GM23338 (cell line): ENCODE results near the gene NARS2. TPM values are rescaled to one million over a fixed set of nuclear protein-coding genes. Genes with fewer than 3 reads are reported as not detected.

Source experiments
- ATAC-seq: fragments of 200-7000 bp; cut with Tn5 transposase; 3 replicates; pipeline ENCODE4 v1.9.1; 2020
- DNase-seq: peaks from one replicate; pipeline ENCODE4 v3.0.0-alpha.2; 2015; ENCODE audit warnings: low spot score
- H2AFZ ChIP-seq: fragments of 200-600 bp; sonication (generic); 2 replicates; pipeline ENCODE4 v1.8.0; 2016; ENCODE audit warnings: antibody characterized with exemption, mild to moderate bottlenecking, moderate library complexity
- H3F3A ChIP-seq: fragments of 200-600 bp; sonication (generic); replicated peaks from 2 replicates; pipeline ENCODE4 v1.8.0; 2017; ENCODE audit warnings: antibody characterized with exemption, mixed run types, low read depth
- H3K27ac ChIP-seq: fragments of 200-600 bp; sonication (generic); 2 replicates; pipeline ENCODE4 v1.6.1; 2016; ENCODE audit warnings: low read depth
- H3K27me3 ChIP-seq: fragments of 200-600 bp; sonication (generic); 2 replicates; pipeline ENCODE4 v1.8.0; 2016; ENCODE audit warnings: mild to moderate bottlenecking, mixed run types, moderate library complexity; ENCODE audit not compliant: insufficient read depth
- H3K36me3 ChIP-seq: fragments of 200-600 bp; sonication (generic); 2 replicates; pipeline ENCODE4 v1.8.0; 2016; ENCODE audit warnings: mild to moderate bottlenecking; ENCODE audit not compliant: insufficient read depth
- H3K4me1 ChIP-seq: fragments of 200-600 bp; sonication (generic); 2 replicates; pipeline ENCODE4 v1.8.0; 2016; ENCODE audit warnings: mild to moderate bottlenecking, moderate library complexity; ENCODE audit not compliant: insufficient read depth
- H3K4me2 ChIP-seq: fragments of 200-600 bp; sonication (generic); 2 replicates; pipeline ENCODE4 v1.7.1; 2017; ENCODE audit warnings: mixed run types
- H3K4me3 ChIP-seq: fragments of 200-600 bp; sonication (generic); 2 replicates; pipeline ENCODE4 v1.6.1; 2016; ENCODE audit warnings: mixed run types
- H3K79me2 ChIP-seq: fragments of 200-600 bp; sonication (generic); replicated peaks from 2 replicates; pipeline ENCODE4 v1.8.0; 2017; ENCODE audit warnings: mild to moderate bottlenecking; ENCODE audit not compliant: insufficient read depth
- H3K9me2 ChIP-seq: fragments of 200-600 bp; sonication (generic); 2 replicates; pipeline ENCODE4 v1.8.0; 2017; ENCODE audit not compliant: insufficient read depth
- H4K20me1 ChIP-seq: fragments of 200-600 bp; sonication (generic); replicated peaks from 2 replicates; pipeline ENCODE4 v1.8.0; 2017; ENCODE audit warnings: mild to moderate bottlenecking; ENCODE audit not compliant: insufficient read depth
- H3K27ac Mint-ChIP-seq: 2 replicates; pipeline ENCODE4 v1.8.0; 2020; ENCODE audit warnings: inconsistent platforms, mild to moderate bottlenecking, moderate library complexity, mixed read lengths
- H3K27me3 Mint-ChIP-seq: 3 replicates; pipeline ENCODE4 v1.8.0; 2022; ENCODE audit warnings: low read depth, mild to moderate bottlenecking, moderate library complexity, mixed read lengths, inconsistent platforms; ENCODE audit not compliant: insufficient read depth, poor library complexity
- H3K36me3 Mint-ChIP-seq: 3 replicates; pipeline ENCODE4 v1.8.0; 2021; ENCODE audit warnings: low read depth, mild to moderate bottlenecking, inconsistent platforms, moderate library complexity, mixed read lengths
- H3K4me1 Mint-ChIP-seq: 3 replicates; pipeline ENCODE4 v1.8.0; 2020; ENCODE audit warnings: mild to moderate bottlenecking, inconsistent platforms, mixed read lengths
- H3K4me3 Mint-ChIP-seq: 3 replicates; pipeline ENCODE4 v1.8.0; 2021; ENCODE audit warnings: moderate library complexity, mild to moderate bottlenecking, inconsistent platforms, mixed read lengths
- H3K9me3 Mint-ChIP-seq: 3 replicates; pipeline ENCODE4 v1.8.0; 2020; ENCODE audit warnings: moderate library complexity, mild to moderate bottlenecking, inconsistent platforms, mixed read lengths
- CREB1 ChIP-seq: fragments of 250-450 bp; sonication (Bioruptor Pico); IDR thresholded peaks from 2 replicates; pipeline ENCODE4 v1.5.0; 2020; ENCODE audit warnings: low read depth, mild to moderate bottlenecking, moderate library complexity
- CTCF ChIP-seq, 2 experiments: fragments of 200-600 bp in 1 of 2; sonication (generic) in 1 of 2; conservative IDR thresholded peaks; 2 replicates each; pipeline versions ENCODE4 v1.5.1 to v1.6.1; 2016 to 2017; ENCODE audit warnings: antibody characterized with exemption in 2 of 2, low read depth in 2 of 2, mild to moderate bottlenecking in 2 of 2, moderate library complexity in 1 of 2
- EZH2 ChIP-seq: fragments of 200-600 bp; sonication (generic); IDR thresholded peaks from one replicate; pipeline ENCODE4 v1.8.0; 2017; ENCODE audit warnings: antibody characterized with exemption, mild to moderate bottlenecking, low read depth; ENCODE audit not compliant: unreplicated experiment
- EZH2phosphoT487 ChIP-seq: fragments of 200-600 bp; sonication (generic); IDR thresholded peaks from one replicate; pipeline ENCODE4 v1.8.1; 2018; ENCODE audit warnings: antibody characterized with exemption; ENCODE audit not compliant: unreplicated experiment
- JUNB ChIP-seq: IDR thresholded peaks from one replicate; pipeline ENCODE4 v1.6.1; 2016; ENCODE audit warnings: antibody characterized with exemption; ENCODE audit not compliant: unreplicated experiment
- NANOG ChIP-seq: IDR thresholded peaks from 2 replicates; pipeline ENCODE4 v1.6.1; 2016; ENCODE audit warnings: antibody characterized with exemption, borderline replicate concordance
- STAT1 ChIP-seq: IDR thresholded peaks from one replicate; pipeline ENCODE4 v1.6.1; 2016; ENCODE audit warnings: antibody characterized with exemption; ENCODE audit not compliant: unreplicated experiment
- ZNF114 ChIP-seq: fragments of 250-450 bp; sonication (Bioruptor Pico); IDR thresholded peaks from 2 replicates; pipeline ENCODE4 v1.5.0; 2020; ENCODE audit warnings: mild to moderate bottlenecking, moderate library complexity
- ZNF331 ChIP-seq: fragments of 250-450 bp; sonication (Bioruptor Pico); IDR thresholded peaks from 2 replicates; pipeline ENCODE4 v1.5.0; 2020; ENCODE audit warnings: low read depth, mild to moderate bottlenecking, moderate library complexity
- ZNF462 ChIP-seq: fragments of 250-450 bp; sonication (Bioruptor Pico); IDR thresholded peaks from 2 replicates; pipeline ENCODE4 v1.5.0; 2020; ENCODE audit warnings: mild to moderate bottlenecking, moderate library complexity
- polyA plus RNA-seq: library from polyadenylated mRNA; unstranded; fragments of >200 nt; fragmentation: Nextera tagmentation; extraction: Ambion mirVana; gene quantifications from 2 replicates; pipeline ENCODE4 v1.2.1, GENCODE V29; 2016
- total RNA-seq: library from RNA; depleted of rRNA; stranded (reverse); fragments of >200 nt; shearing (Covaris generic); gene quantifications from 2 replicates; pipeline ENCODE4 v1.2.3, GENCODE V29; 2014
- TF ChIP-seq, protein P1 (sequence below): IDR thresholded peaks from one replicate; pipeline ENCODE4 v1.6.1; 2018; ENCODE audit warnings: antibody characterized with exemption; ENCODE audit not compliant: unreplicated experiment

The NARS2 gene
- total and polyA plus RNA-seq, 2 experiments from 2014 or later, result 45.7 to 62.0 TPM

GRCh38 chr11:78449866-78450265 is 124.8 kb downstream of the NARS2 start:
- H3K4me3 Mint-ChIP-seq, result no peak overlapping the region
- TF ChIP-seq ZNF114 (CRISPR knock-in tag), result no peak
- no peak for TF ChIP-seq EZH2phosphoT487
- TF ChIP-seq, protein P1, sequence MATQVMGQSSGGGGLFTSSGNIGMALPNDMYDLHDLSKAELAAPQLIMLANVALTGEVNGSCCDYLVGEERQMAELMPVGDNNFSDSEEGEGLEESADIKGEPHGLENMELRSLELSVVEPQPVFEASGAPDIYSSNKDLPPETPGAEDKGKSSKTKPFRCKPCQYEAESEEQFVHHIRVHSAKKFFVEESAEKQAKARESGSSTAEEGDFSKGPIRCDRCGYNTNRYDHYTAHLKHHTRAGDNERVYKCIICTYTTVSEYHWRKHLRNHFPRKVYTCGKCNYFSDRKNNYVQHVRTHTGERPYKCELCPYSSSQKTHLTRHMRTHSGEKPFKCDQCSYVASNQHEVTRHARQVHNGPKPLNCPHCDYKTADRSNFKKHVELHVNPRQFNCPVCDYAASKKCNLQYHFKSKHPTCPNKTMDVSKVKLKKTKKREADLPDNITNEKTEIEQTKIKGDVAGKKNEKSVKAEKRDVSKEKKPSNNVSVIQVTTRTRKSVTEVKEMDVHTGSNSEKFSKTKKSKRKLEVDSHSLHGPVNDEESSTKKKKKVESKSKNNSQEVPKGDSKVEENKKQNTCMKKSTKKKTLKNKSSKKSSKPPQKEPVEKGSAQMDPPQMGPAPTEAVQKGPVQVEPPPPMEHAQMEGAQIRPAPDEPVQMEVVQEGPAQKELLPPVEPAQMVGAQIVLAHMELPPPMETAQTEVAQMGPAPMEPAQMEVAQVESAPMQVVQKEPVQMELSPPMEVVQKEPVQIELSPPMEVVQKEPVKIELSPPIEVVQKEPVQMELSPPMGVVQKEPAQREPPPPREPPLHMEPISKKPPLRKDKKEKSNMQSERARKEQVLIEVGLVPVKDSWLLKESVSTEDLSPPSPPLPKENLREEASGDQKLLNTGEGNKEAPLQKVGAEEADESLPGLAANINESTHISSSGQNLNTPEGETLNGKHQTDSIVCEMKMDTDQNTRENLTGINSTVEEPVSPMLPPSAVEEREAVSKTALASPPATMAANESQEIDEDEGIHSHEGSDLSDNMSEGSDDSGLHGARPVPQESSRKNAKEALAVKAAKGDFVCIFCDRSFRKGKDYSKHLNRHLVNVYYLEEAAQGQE, result no peak
- TF ChIP-seq JUNB, result no peak
- no peak for TF ChIP-seq ZNF331 (CRISPR knock-in tag)
- no peak for TF ChIP-seq CTCF (conservative IDR thresholded peaks at IDR 0.05; ENCODE audit: low read depth in 2 of 2)
- TF ChIP-seq ZNF462, result no peak
- TF ChIP-seq EZH2, result no peak
- no peak for TF ChIP-seq NANOG
- TF ChIP-seq STAT1, result no peak
- no peak for TF ChIP-seq CREB1
- Histone ChIP-seq H3K4me3 (no peak overlapping the region), H3K9me2 (no peaks in the 10 kb centered on the region), H3K4me2 (no peak overlapping the region), H4K20me1 (0 out of 2 replicates have a peak, but pooled peaks cover 6% of the 10 kb centered on the region), H3K27me3 (no peaks in the 10 kb centered on the region), H2AFZ (no peak overlapping the region), H3K79me2 (no peaks in the 10 kb centered on the region), H3K4me1 (no peaks in the 10 kb centered on the region), H3F3A (no peaks in the 10 kb centered on the region), H3K36me3 (no peaks in the 10 kb centered on the region), H3K27ac (no peak overlapping the region)
- no peaks in the 10 kb centered on the region for H3K9me3 Mint-ChIP-seq
- peaks cover 3% of the 10 kb centered on the region for H3K27me3 Mint-ChIP-seq
- 0 out of 3 replicates have a peak, but pooled peaks cover 2% of the 10 kb centered on the region for H3K36me3 Mint-ChIP-seq
- no peaks in the 10 kb centered on the region for H3K4me1 Mint-ChIP-seq
- DNase-seq (no peak), ATAC-seq (no peak)
- no peak overlapping the region for H3K27ac Mint-ChIP-seq
